Hepatocyte (in vitro differentiated cells): Measurements from ENCODE around the gene PARVG. TPM values are rescaled to one million over a fixed set of nuclear protein-coding genes. Genes with fewer than 3 reads are reported as not detected.

Source experiments
- DNase-seq: peaks from one replicate; pipeline ENCODE4 v3.0.0-alpha.2; 2016; ENCODE audit warnings: low spot score
- H2AFZ ChIP-seq: fragments of 200-600 bp; sonication (generic); 2 replicates; pipeline ENCODE4 v1.6.0; 2016; ENCODE audit warnings: antibody characterized with exemption, mild to moderate bottlenecking
- H3K27ac ChIP-seq: fragments of 200-600 bp; sonication (generic); 2 replicates; pipeline ENCODE4 v1.5.1; 2016; ENCODE audit warnings: mild to moderate bottlenecking
- H3K27me3 ChIP-seq: fragments of 200-600 bp; sonication (generic); 2 replicates; pipeline ENCODE4 v1.6.1; 2016
- H3K36me3 ChIP-seq: fragments of 200-600 bp; sonication (generic); replicated peaks from 2 replicates; pipeline ENCODE4 v1.5.1; 2016; ENCODE audit warnings: low read depth; ENCODE audit not compliant: insufficient read depth
- H3K4me1 ChIP-seq: fragments of 200-600 bp; sonication (generic); 2 replicates; pipeline ENCODE4 v1.5.1; 2016; ENCODE audit warnings: mild to moderate bottlenecking, moderate library complexity; ENCODE audit not compliant: insufficient read depth
- H3K4me2 ChIP-seq: fragments of 200-600 bp; sonication (generic); 2 replicates; pipeline ENCODE4 v1.6.0; 2016
- H3K4me3 ChIP-seq: fragments of 200-600 bp; sonication (generic); 2 replicates; pipeline ENCODE4 v1.5.1; 2016; ENCODE audit warnings: mild to moderate bottlenecking
- H3K79me2 ChIP-seq: fragments of 200-600 bp; sonication (generic); 2 replicates; pipeline ENCODE4 v1.6.0; 2017; ENCODE audit warnings: mild to moderate bottlenecking
- H3K9me2 ChIP-seq: fragments of 200-600 bp; sonication (generic); replicated peaks from 2 replicates; pipeline ENCODE4 v1.6.0; 2017; ENCODE audit warnings: mild to moderate bottlenecking; ENCODE audit not compliant: insufficient read depth
- H3K9me3 ChIP-seq: fragments of 200-600 bp; sonication (generic); 2 replicates; pipeline ENCODE4 v1.5.1; 2016; ENCODE audit warnings: low read depth, mild to moderate bottlenecking
- H4K20me1 ChIP-seq: fragments of 200-600 bp; sonication (generic); 2 replicates; pipeline ENCODE4 v1.6.0; 2016; ENCODE audit warnings: mild to moderate bottlenecking; ENCODE audit not compliant: insufficient read depth, poor library complexity, severe bottlenecking
- CTCF ChIP-seq: fragments of 200-600 bp; sonication (generic); IDR thresholded peaks from 2 replicates; pipeline ENCODE4 v1.5.1; 2016; ENCODE audit warnings: antibody characterized with exemption, mild to moderate bottlenecking; ENCODE audit not compliant: poor library complexity
- EZH2 ChIP-seq: fragments of 200-600 bp; sonication (generic); IDR thresholded peaks from 2 replicates; pipeline ENCODE4 v1.6.1; 2016; ENCODE audit warnings: antibody characterized with exemption, mild to moderate bottlenecking, borderline replicate concordance
- EZH2phosphoT487 ChIP-seq: fragments of 200-600 bp; sonication (generic); IDR thresholded peaks from one replicate; pipeline ENCODE4 v1.6.1; 2018; ENCODE audit warnings: antibody characterized with exemption, mild to moderate bottlenecking, low read depth, moderate library complexity; ENCODE audit not compliant: unreplicated experiment, severe bottlenecking
- WGBS: methylation state at CpG from one replicate; pipeline ENCODE4 v1.1.6; 2016; ENCODE audit warnings: low lambda C conversion rate; ENCODE audit errors: missing lambda C conversion rate; 5-methylcytosine and 5-hydroxymethylcytosine counted together
- polyA plus RNA-seq: library from polyadenylated mRNA; unstranded; fragments of >200 nt; fragmentation: Nextera tagmentation; extraction: Ambion mirVana; gene quantifications from 2 replicates; pipeline ENCODE4 v1.2.1, GENCODE V29; 2016
- total RNA-seq: library from RNA; depleted of rRNA; stranded (reverse); fragments of >200 nt; gene quantifications from 2 replicates; pipeline ENCODE4 v1.2.3, GENCODE V29; 2014

PARVG gene
- total and polyA plus RNA-seq, 2 experiments from 2014 or later = 0.77 to 1.00 TPM

GRCh38 chr22:44196731-44197131, 16.0 kb downstream of the PARVG start:
- H3K4me1 ChIP-seq = peaks cover 5% of the 10 kb centered on the region
- H3K9me2 ChIP-seq = no peaks in the 10 kb centered on the region
- no peaks in the 10 kb centered on the region for H3K27me3 ChIP-seq
- no peaks in the 10 kb centered on the region for H3K36me3 ChIP-seq
- H3K79me2 ChIP-seq = no peaks in the 10 kb centered on the region
- H3K4me3 ChIP-seq = no peak overlapping the region
- WGBS = 86% methylated on average over 10 of the region's 10 CpGs
- no peaks in the 10 kb centered on the region for H4K20me1 ChIP-seq
- no peak overlapping the region for H3K27ac ChIP-seq
- DNase-seq = no peak
- no peaks in the 10 kb centered on the region for H3K9me3 ChIP-seq
- no peak overlapping the region for H2AFZ ChIP-seq
- no peak for TF ChIP-seq EZH2phosphoT487
- no peak for TF ChIP-seq CTCF
- no peak for TF ChIP-seq EZH2
- H3K4me2 ChIP-seq = no peak overlapping the region

DNA sequence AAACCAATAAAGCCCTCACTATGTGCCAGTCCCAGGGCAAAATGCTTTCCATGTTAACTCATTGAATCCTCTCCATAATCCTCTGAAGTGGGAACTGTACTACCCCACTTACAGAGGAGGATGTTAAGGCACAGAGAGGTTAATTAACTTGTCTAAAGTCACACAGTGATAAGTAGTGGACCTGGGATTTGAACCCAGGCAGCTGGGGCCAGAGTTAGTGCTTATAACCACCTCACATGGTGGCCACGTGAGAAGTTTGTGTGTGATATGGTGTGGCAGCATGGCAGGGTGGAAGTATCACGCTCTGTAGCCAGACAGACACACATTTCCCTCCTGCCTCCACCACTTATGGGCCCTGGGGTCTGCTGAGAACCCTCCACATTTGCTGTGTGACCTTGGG, 16.5 kb downstream of the PARVG start:
- no peak overlapping the region for H3K27ac ChIP-seq
- 100% methylated on average over 2 of the region's 2 CpGs for WGBS
- no peaks in the 10 kb centered on the region for H3K36me3 ChIP-seq
- no peaks in the 10 kb centered on the region for H3K27me3 ChIP-seq
- H4K20me1 ChIP-seq = no peaks in the 10 kb centered on the region
- TF ChIP-seq CTCF = no peak
- no peak for TF ChIP-seq EZH2
- no peak for TF ChIP-seq EZH2phosphoT487
- peaks cover 10% of the 10 kb centered on the region for H3K4me1 ChIP-seq
- H3K79me2 ChIP-seq = no peaks in the 10 kb centered on the region
- no peaks in the 10 kb centered on the region for H3K9me3 ChIP-seq
- H3K4me2 ChIP-seq = no peak overlapping the region
- H2AFZ ChIP-seq = no peak overlapping the region
- H3K4me3 ChIP-seq = no peak overlapping the region
- DNase-seq = no peak
- H3K9me2 ChIP-seq = no peaks in the 10 kb centered on the region

GRCh38 chr22:44199164-44199563, 18.4 kb downstream of the PARVG start:
- no peak for TF ChIP-seq EZH2phosphoT487
- TF ChIP-seq EZH2 = no peak
- no peak for TF ChIP-seq CTCF
- Histone ChIP-seq H3K27ac (no peak overlapping the region), H3K9me2 (no peaks in the 10 kb centered on the region), H3K27me3 (no peaks in the 10 kb centered on the region), H4K20me1 (no peaks in the 10 kb centered on the region), H3K4me3 (no peak overlapping the region), H3K4me1 (peaks cover 11% of the 10 kb centered on the region), H3K9me3 (no peaks in the 10 kb centered on the region), H3K4me2 (no peak overlapping the region), H2AFZ (no peak overlapping the region), H3K79me2 (no peaks in the 10 kb centered on the region), H3K36me3 (no peaks in the 10 kb centered on the region)
- no peak for DNase-seq
- WGBS = 97% methylated on average over 2 of the region's 2 CpGs

GRCh38 chr22:44199866-44200265, 19.1 kb downstream of the PARVG start:
- WGBS = 83% methylated on average over 5 of the region's 5 CpGs
- Histone ChIP-seq H3K27ac (no peak overlapping the region), H3K4me3 (no peak overlapping the region), H3K79me2 (no peaks in the 10 kb centered on the region), H3K9me2 (no peaks in the 10 kb centered on the region), H3K9me3 (no peaks in the 10 kb centered on the region), H4K20me1 (no peaks in the 10 kb centered on the region), H2AFZ (no peak overlapping the region), H3K4me1 (peaks cover 11% of the 10 kb centered on the region), H3K36me3 (no peaks in the 10 kb centered on the region), H3K4me2 (no peak overlapping the region), H3K27me3 (no peaks in the 10 kb centered on the region)
- no peak for TF ChIP-seq CTCF
- no peak for TF ChIP-seq EZH2
- no peak for TF ChIP-seq EZH2phosphoT487
- DNase-seq = no peak
